GM18511 (cell line): ENCODE results near the gene NMRAL1.
A peak's percentile ranks its signal among the peaks of the same experiment; 100 is the strongest.

Experiments used
- ATAC-seq: cut with Tn5 transposase; IDR thresholded peaks from one replicate; pipeline ENCODE4 v1.9.1; 2021; ENCODE audit warnings: mild to moderate bottlenecking, moderate library complexity; ENCODE audit not compliant: unreplicated experiment

The NMRAL1 gene

GRCh38 chr16:4474192-4474961 is at the start of gene NMRAL1:
NMRAL1 (minus strand) TSS chr16:4474625; CDS start chr16:4474132, 493 bp downstream.
- peak; percentile 50 for ATAC-seq

DNA sequence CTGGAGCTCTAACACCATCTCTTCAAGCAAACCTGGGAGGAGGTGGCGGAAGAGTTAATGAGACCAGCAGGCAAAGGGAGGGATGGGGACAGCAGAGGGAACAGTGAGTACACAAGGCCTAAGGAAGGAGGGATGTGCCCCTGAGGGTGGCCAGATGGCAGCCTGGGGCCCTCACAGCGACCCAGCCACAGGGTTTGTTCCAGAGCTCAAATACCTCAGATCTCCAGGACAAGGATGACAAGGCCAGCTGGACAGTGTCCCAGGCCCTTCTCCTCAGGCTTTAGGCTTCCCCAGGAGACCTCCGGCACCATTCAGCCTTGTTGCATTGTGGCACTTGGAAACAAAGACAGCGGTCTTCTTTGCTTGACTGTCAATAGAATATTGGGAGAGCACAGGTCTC is 49.3 kb upstream of the NMRAL1 start:
- ATAC-seq: no peak

DNA sequence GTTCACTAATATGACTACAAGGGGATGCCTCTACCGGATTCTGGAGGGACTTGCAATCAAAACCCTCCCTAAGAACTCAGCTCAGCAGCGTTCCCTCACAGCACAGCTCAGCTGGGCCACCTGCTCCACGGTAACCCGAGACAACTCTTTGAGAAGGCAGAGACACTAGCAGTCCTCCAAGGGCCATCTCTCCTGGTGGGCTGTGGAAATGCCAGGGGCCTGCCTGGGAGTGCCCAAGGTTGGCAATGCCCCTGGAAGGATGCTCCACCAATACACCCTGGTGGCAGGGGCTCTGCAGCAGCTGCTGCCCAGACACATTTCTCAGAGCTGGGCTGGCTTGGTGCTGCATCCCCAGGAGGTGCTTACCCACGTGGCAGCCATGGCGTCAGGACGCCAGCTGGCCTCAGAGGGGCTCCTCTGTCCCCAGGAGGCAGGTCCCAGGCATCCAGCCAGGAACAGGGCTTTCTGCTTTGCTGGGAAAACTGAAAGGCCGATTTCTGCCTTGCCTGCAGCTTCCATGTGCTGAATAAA is 47.7 kb upstream of the NMRAL1 start:
- ATAC-seq: no peak

- no peak for ATAC-seq
Observed at GRCh38 chr16:4520913-4521312, 46.5 kb upstream of the NMRAL1 start.

DNA sequence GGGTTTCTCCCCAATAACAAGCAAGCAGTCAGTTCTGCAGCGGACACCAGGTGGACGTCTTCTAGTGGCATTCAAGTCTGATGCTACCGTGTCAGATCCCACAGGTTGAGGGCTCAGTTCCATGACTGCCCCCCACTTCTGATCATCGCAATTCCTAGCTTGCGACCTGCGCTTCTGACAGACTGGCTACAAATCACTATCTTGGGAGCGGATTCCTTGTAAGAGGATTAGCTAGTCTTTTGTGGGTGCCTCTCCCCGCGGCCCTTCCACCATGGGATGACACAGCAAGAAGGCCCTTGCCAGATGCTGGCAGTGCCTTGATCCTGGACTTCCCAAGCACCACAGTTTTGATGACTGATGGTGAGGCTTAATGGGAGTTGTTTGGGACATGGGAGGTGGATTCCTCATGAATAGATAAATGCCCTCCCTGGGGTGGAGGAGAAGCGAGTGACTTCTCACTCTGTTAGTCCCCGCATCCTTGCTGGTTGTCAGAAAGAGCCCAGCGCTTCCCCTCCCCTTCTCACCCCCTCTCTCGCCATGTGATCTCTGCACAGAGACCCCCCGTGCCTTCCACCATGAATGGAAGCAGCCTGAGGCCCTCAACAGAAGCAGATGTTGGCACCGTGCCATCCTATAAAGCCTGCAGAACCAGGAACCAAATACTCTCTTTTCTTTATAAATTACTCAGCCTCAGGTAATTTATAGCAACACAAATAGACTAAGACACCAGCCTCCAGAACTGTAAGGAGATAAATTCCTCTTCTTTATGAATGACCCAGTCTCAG is 45.0 kb upstream of the NMRAL1 start:
- no peak for ATAC-seq

DNA sequence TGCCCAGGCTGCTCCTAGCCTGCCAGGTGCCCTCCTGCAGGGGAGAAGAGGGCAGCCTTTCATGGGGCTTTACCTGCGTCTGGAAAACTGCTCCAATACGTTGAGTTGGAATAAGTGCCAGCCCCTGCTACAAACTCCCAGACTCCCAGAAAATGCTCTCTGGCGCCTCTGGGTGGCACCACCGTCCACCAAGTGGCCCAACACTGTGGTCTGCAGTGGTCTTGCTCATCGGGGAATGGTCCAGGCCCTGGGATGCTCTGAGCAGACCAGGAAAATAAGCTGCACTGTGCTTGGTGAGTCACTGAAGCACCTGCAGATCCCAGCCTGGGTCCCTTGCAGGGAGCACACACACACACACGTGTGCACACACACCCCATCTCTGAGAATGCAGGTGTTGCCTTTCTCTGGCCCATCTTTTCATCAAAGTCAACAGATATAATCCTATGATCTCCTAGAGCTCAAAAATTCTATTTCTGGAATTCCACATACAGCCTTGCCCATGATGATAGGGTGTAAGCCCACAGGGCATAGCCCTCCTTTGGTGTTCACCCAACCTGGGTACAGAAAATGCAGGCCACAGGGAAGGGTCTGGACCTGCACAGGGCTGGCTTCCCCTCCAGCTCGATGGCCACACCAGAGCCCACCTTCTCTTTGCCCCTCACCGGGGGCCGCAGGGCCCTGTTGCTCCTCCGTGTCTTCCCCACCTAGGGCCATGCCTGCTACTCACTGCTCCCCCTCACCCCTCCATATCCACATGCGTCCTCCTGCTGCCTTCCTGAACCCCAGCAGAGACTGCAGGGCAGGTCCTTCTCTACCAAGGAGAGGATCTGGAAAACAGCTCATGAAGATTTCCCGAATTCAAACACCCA is 43.6 kb upstream of the NMRAL1 start:
- no peak for ATAC-seq

- peak; percentile 71 for ATAC-seq
Observed at GRCh38 chr16:4515611-4516233, 41.3 kb upstream of the NMRAL1 start.

- ATAC-seq: no peak
Observed at GRCh38 chr16:4514606-4515005, 40.2 kb upstream of the NMRAL1 start.

DNA sequence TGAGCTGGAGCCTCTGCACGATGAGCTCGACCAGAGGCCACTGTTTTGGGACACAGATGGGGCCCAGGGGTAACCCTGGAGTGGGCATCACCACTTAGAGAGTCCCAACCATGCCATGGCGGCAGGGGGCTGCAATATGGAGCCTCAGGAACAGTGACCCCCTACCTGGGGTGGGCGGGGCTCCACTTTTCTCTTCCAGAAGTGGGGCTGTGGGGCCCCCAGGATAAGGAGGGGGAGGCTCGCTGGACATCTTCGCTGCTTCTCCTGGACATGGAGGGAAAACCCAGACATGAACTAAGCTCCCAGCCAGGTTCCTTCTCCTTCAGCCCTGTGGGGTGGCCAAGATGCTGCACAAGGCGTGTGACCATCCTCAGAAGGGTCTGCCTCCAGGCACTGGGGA is 39.5 kb upstream of the NMRAL1 start:
- ATAC-seq: no peak

- ATAC-seq: no peak
Observed at GRCh38 chr16:4513086-4513860, 38.8 kb upstream of the NMRAL1 start.

DNA sequence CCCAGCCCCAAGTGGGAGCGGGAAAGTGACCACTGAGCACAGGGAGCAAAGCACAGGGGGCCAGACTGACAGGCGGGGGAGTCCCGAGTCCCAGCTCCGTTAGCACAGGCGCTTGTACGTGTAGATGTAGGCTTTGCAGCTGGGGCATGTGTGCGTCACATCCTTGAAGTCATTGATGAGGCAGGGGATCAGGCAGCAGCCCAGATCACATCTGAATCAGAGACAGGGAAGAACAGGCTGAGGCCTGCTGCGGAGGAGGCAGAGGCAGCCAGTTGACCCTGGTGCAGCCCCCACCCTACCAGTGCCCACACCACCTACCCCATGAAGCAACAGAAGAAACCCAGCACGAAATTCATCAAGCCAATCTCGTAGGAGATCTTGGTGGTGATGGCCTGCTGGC is 38.0 kb upstream of the NMRAL1 start:
- no peak for ATAC-seq

DNA sequence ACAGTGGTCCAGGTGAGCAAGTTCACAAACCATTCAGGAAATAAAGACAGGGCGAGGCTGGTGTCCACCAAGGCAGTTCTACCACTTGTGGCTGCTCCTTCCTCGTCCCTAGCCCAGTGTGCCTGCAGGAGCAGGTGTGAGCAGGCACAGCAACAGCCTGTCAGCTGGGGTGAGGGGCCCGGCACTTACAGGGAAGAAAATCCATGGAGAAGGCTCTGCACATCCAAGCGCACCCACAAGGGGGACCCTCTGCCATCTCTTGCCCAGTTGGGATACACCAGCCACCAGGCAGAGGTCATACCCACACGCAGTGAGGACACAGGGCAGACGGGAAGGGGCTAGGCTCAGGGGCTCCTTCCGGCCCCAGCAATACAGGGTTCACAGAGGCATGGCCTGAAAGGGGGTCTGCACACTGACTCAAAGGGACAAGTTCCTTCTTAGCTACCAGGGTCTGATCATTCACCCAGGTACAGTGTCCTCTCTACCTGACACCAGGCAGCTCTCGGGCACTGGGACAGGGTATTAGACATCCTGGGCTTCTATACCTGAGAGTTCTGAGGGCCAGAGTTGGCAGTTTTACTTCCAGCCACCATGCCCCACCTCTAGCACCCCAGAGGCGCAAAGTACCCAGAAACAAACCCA is 37.1 kb upstream of the NMRAL1 start:
- no peak for ATAC-seq

GRCh38 chr16:4510747-4511426 is 36.5 kb upstream of the NMRAL1 start:
- no peak for ATAC-seq

DNA sequence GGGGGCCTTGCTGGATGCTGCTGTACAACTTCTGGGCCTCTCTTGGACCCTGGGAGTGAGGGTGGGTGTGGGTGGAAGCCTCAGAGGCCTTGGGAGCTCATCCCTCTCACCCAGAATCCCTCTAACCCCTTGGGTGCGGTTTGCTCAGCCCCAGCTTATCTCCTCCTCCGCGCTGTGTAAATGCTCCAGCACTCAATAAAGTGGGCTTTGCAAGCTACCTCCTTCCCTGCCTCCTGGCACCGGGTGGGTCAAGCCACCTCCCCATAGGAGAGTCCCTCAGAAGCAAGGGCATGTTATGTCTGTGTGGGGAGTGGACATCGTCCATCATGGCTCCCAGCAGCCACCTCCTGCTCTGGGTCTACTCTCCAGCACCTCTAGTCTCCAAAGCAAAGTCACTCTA is 35.7 kb upstream of the NMRAL1 start:
- no peak for ATAC-seq

DNA sequence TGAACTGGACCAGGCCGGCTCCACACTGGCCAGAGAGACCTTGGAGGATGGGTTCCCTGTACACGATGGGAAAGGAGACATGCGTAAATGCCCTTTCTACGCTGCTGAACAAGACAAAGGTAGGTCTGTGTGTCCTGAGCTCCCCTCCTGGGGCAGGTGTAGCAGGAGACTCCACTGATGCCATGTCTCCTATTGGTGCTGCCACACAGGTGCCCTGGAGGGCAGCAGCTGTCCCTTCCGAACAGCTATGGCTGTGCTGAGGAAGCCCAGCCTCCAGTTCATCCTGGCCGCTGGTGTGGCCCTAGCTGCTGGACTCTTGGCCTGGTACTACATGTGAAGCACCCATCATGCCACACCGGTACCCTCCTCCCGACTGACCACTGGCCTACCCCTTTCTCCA is 35.0 kb upstream of the NMRAL1 start:
- ATAC-seq: no peak

DNA sequence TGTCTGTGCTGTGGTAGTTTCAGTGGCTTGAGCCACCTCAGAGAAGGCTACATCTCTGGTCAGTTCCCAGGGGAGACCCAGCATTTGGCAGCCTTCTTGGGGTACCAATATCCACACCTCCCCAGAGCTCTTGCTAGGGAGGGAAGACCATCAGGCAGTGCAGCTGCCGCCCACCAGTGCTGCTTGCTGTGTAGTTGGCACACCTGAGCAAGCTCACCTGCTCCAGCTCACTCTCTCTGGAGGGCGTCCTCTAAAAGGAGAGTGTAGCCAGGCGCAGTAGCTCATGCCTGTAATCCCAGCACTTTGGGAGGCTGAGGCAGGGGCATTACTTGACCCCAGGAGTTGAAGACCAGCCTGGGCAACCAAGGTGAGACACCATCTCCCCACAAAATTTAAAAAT is 34.4 kb upstream of the NMRAL1 start:
- ATAC-seq: no peak

DNA sequence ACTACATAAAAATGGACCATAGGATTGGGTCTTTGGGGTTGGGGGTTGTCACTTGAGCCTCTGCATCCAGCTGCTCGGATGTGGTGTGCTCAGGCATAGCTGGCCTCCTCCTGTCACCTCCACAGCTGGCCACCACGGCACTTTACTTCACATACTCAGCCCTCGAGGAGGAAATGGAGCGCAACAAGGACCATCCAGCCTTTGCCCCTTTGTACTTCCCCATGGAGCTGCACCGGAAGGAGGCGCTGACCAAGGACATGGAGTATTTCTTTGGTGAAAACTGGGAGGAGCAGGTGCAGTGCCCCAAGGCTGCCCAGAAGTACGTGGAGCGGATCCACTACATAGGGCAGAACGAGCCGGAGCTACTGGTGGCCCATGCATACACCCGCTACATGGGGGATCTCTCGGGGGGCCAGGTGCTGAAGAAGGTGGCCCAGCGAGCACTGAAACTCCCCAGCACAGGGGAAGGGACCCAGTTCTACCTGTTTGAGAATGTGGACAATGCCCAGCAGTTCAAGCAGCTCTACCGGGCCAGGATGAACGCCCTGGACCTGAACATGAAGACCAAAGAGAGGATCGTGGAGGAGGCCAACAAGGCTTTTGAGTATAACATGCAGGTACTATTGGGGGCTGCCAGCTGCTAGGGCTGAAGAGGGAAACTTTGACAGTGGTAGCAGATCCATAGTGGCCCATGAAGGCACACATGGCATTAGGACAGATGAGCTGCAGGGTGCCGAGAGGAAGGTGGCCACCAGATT is 33.3 kb upstream of the NMRAL1 start:
- no peak for ATAC-seq

DNA sequence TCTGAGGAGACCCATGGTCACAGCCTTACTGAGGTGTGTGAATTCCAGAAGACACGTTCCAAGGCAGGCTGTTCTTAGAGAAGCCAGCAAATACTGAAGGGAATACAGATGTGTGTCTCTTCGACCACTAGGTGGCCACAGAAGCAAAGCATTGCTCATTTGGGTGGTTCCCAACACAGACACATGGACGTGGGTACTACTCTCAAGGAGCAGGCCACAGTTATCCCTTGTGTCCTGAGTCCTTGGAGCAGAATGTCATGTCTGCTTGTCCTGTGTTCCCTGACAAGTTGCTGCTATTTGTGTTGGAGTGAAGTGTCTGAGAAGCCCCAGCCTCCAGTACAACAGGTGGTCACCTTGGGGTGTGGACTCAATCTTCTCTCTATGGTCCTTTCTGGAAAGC is 32.0 kb upstream of the NMRAL1 start:
- peak; percentile 54 for ATAC-seq
